HUES64 (cell line): ENCODE results near the gene FBL. TPM values are rescaled to one million over a fixed set of nuclear protein-coding genes. Genes with fewer than 3 reads are reported as not detected.
"Not testable (repeated sequence)": the region's sequence is repeated elsewhere in the genome, so short reads cannot be mapped to it uniquely, and the experiment has no call there.

ENCODE experiments used
- H3K27ac ChIP-seq: 2 replicates; pipeline ENCODE4 v1.7.0; 2013; ENCODE audit warnings: low read depth, low read length, inconsistent platforms
- H3K27me3 ChIP-seq: 2 replicates; pipeline ENCODE4 v1.6.1; 2013; ENCODE audit warnings: mild to moderate bottlenecking, low read length; ENCODE audit not compliant: insufficient read depth
- H3K36me3 ChIP-seq: 2 replicates; pipeline ENCODE4 v1.6.1; 2013; ENCODE audit warnings: mild to moderate bottlenecking, low read length; ENCODE audit not compliant: insufficient read depth
- H3K4me1 ChIP-seq: 2 replicates; pipeline ENCODE4 v1.6.1; 2013; ENCODE audit warnings: mild to moderate bottlenecking, low read length, moderate library complexity; ENCODE audit not compliant: insufficient read depth
- H3K4me3 ChIP-seq: 2 replicates; pipeline ENCODE4 v1.5.1; 2013; ENCODE audit warnings: mild to moderate bottlenecking, low read length, moderate library complexity
- H3K9ac ChIP-seq: 2 replicates; pipeline ENCODE4 v1.6.1; 2013; ENCODE audit warnings: mild to moderate bottlenecking, low read depth, low read length
- H3K9me3 ChIP-seq: 2 replicates; pipeline ENCODE4 v1.6.1; 2013; ENCODE audit warnings: low read depth, low read length; ENCODE audit not compliant: insufficient read depth
- WGBS: fragments of 150-250, 120-280 bp; methylation state at CpG from one replicate; pipeline ENCODE4 v1.1.7; 2013; ENCODE audit warnings: missing lambda C conversion rate; 5-methylcytosine and 5-hydroxymethylcytosine counted together
- polyA plus RNA-seq, 2 experiments: library from polyadenylated mRNA; stranded (reverse); fragments of 50-300 nt; gene quantifications; one replicate each; pipeline ENCODE4 v1.2.3, GENCODE V29; 2013

FBL gene
- polyA plus RNA-seq (2013, experiment 1 of 2): 368 TPM
- polyA plus RNA-seq (2013, experiment 2 of 2): 378 TPM

GRCh38 chr19:39845933-39846677 is at the start of gene FBL:
FBL (minus strand) TSS chr19:39846379; CDS start chr19:39846300, 79 bp downstream.
- 0 out of 2 replicates have a peak, but pooled peaks cover 2% of the 10 kb centered on the region for H3K36me3 ChIP-seq
- no peaks in the 10 kb centered on the region for H3K27me3 ChIP-seq
- WGBS: under 1% methylated on average over 57 of the region's 57 CpGs
- H3K9me3 ChIP-seq: no peaks in the 10 kb centered on the region
- H3K4me3 ChIP-seq: peak within 1 kb of the TSS; percentile 82
- H3K27ac ChIP-seq: peak within 1 kb of the TSS; percentile 70
- peaks cover 27% of the 10 kb centered on the region for H3K4me1 ChIP-seq
- H3K9ac ChIP-seq: peak within 1 kb of the TSS; percentile 81

GRCh38 chr19:39895096-39895495 is 48.9 kb upstream of the FBL start:
- H3K27me3 ChIP-seq, H3K4me1 ChIP-seq, H3K36me3 ChIP-seq, H3K4me3 ChIP-seq, H3K9me3 ChIP-seq, H3K9ac ChIP-seq, H3K27ac ChIP-seq: not testable (repeated sequence)
- 97% methylated on average over 7 of the region's 11 CpGs for WGBS

- H3K4me3 ChIP-seq, H3K27me3 ChIP-seq, H3K36me3 ChIP-seq, H3K27ac ChIP-seq, H3K9me3 ChIP-seq, H3K4me1 ChIP-seq, H3K9ac ChIP-seq: not testable (repeated sequence)
- no CpG with 5 or more reads among the region's 16 CpGs for WGBS
Measured at GRCh38 chr19:39894236-39894606, 48.0 kb upstream of the FBL start.

- H3K9ac ChIP-seq, H3K4me1 ChIP-seq, H3K4me3 ChIP-seq, H3K36me3 ChIP-seq, H3K9me3 ChIP-seq, H3K27ac ChIP-seq, H3K27me3 ChIP-seq: not testable (repeated sequence)
- 88% methylated on average over 17 of the region's 29 CpGs for WGBS
Measured at GRCh38 chr19:39893366-39894235, 47.4 kb upstream of the FBL start.

- H3K4me3 ChIP-seq, H3K9me3 ChIP-seq, H3K27ac ChIP-seq, H3K27me3 ChIP-seq, H3K4me1 ChIP-seq, H3K9ac ChIP-seq, H3K36me3 ChIP-seq: not testable (repeated sequence)
- WGBS: 75% methylated on average over 5 of the region's 5 CpGs
Measured at GRCh38 chr19:39892506-39892902, 46.3 kb upstream of the FBL start.

- H3K27ac ChIP-seq, H3K27me3 ChIP-seq, H3K4me1 ChIP-seq, H3K9ac ChIP-seq, H3K9me3 ChIP-seq, H3K4me3 ChIP-seq, H3K36me3 ChIP-seq: not testable (repeated sequence)
- WGBS: 95% methylated on average over 64 of the region's 64 CpGs
Measured at GRCh38 chr19:39891660-39892505, 45.7 kb upstream of the FBL start.

- H3K4me1 ChIP-seq: no peaks in the 10 kb centered on the region
- H3K27ac ChIP-seq: no peak overlapping the region
- H3K9me3 ChIP-seq: no peaks in the 10 kb centered on the region
- H3K27me3 ChIP-seq: no peaks in the 10 kb centered on the region
- H3K36me3 ChIP-seq: no peaks in the 10 kb centered on the region
- no peak overlapping the region for H3K9ac ChIP-seq
- WGBS: 90% methylated on average over 17 of the region's 17 CpGs
- no peak overlapping the region for H3K4me3 ChIP-seq
Measured at GRCh38 chr19:39890755-39891551, 44.8 kb upstream of the FBL start.

GRCh38 chr19:39889872-39890754 is 43.9 kb upstream of the FBL start:
- not testable (repeated sequence) for H3K4me1 ChIP-seq, H3K27me3 ChIP-seq, H3K36me3 ChIP-seq, H3K9ac ChIP-seq, H3K27ac ChIP-seq, H3K4me3 ChIP-seq, H3K9me3 ChIP-seq
- 95% methylated on average over 18 of the region's 20 CpGs for WGBS

GRCh38 chr19:39887456-39887951 is 41.3 kb upstream of the FBL start:
- not testable (repeated sequence) for H3K27ac ChIP-seq, H3K36me3 ChIP-seq, H3K9me3 ChIP-seq, H3K4me1 ChIP-seq, H3K4me3 ChIP-seq, H3K9ac ChIP-seq, H3K27me3 ChIP-seq
- no CpG with 5 or more reads among the region's 3 CpGs for WGBS
